Measurements from ENCODE around the gene LIPC.

- TF ChIP-seq POLR2A (IDR thresholded peaks at IDR 0.05; ENCODE audit: low read depth, low read length) (no peak), POLR2AphosphoS5 (IDR thresholded peaks at IDR 0.05; ENCODE audit: low read depth, low read length) (no peak)
Observed at GRCh38 chr15:58569455-58569854, 137.7 kb downstream of the LIPC start.

Data from GM12892 (cell line).